Astrocyte (in vitro differentiated cells and primary cell): ENCODE data around the gene FGGY. TPM values are rescaled to one million over a fixed set of nuclear protein-coding genes. Genes with fewer than 3 reads are reported as not detected.

Experiments
- DNase-seq: peaks from one replicate; pipeline ENCODE4 v3.0.0-alpha.2; 2010; ENCODE audit warnings: low read depth
- FAIRE-seq: peaks from 2 replicates; lab custom pipeline; 2011; peaks lifted over from hg19 to GRCh38; lab: Jason Lieb, UNC
- H2AFZ ChIP-seq: 2 replicates; pipeline ENCODE4 v1.6.0; 2012; ENCODE audit warnings: low read depth, low read length, inconsistent platforms
- H3K27ac ChIP-seq: 2 replicates; pipeline ENCODE4 v1.5.1; 2011; ENCODE audit warnings: low read depth, low read length, inconsistent platforms
- H3K27me3 ChIP-seq: 2 replicates; pipeline ENCODE4 v1.6.0; 2011; ENCODE audit warnings: low read length, inconsistent platforms; ENCODE audit not compliant: insufficient read depth
- H3K36me3 ChIP-seq: 2 replicates; pipeline ENCODE4 v1.5.1; 2011; ENCODE audit warnings: low read length, inconsistent platforms; ENCODE audit not compliant: insufficient read depth
- H3K4me1 ChIP-seq: 2 replicates; pipeline ENCODE4 v1.5.1; 2011; ENCODE audit warnings: low read length, inconsistent platforms; ENCODE audit not compliant: insufficient read depth
- H3K4me2 ChIP-seq: 2 replicates; pipeline ENCODE4 v1.6.0; 2012; ENCODE audit warnings: low read length, inconsistent platforms
- H3K4me3 ChIP-seq: 2 replicates; pipeline ENCODE4 v1.5.1; 2011; ENCODE audit warnings: low read depth, mild to moderate bottlenecking, low read length, inconsistent platforms; ENCODE audit not compliant: insufficient read depth
- H3K79me2 ChIP-seq: 2 replicates; pipeline ENCODE4 v1.6.0; 2012; ENCODE audit warnings: mild to moderate bottlenecking, low read length, inconsistent platforms; ENCODE audit not compliant: insufficient read depth
- H3K9ac ChIP-seq: 2 replicates; pipeline ENCODE4 v1.6.0; 2012; ENCODE audit warnings: mild to moderate bottlenecking, low read length, inconsistent platforms
- H3K9me3 ChIP-seq: 2 replicates; pipeline ENCODE4 v1.5.1; 2012; ENCODE audit warnings: low read depth, mild to moderate bottlenecking, low read length, inconsistent platforms; ENCODE audit not compliant: insufficient read depth
- H4K20me1 ChIP-seq: 2 replicates; pipeline ENCODE4 v1.6.0; 2012; ENCODE audit warnings: low read length, inconsistent platforms; ENCODE audit not compliant: insufficient read depth
- H3K27ac Mint-ChIP-seq: one replicate; pipeline ENCODE4 v1.8.0; 2021; ENCODE audit warnings: mild to moderate bottlenecking, mixed read lengths; ENCODE audit not compliant: unreplicated experiment
- H3K27me3 Mint-ChIP-seq: one replicate; pipeline ENCODE4 v1.8.0; 2021; ENCODE audit warnings: low read depth, mixed read lengths; ENCODE audit not compliant: unreplicated experiment
- H3K36me3 Mint-ChIP-seq: one replicate; pipeline ENCODE4 v1.8.0; 2021; ENCODE audit warnings: low read depth, mixed read lengths; ENCODE audit not compliant: unreplicated experiment
- H3K4me1 Mint-ChIP-seq: one replicate; pipeline ENCODE4 v1.8.0; 2021; ENCODE audit warnings: low read depth, mixed read lengths; ENCODE audit not compliant: unreplicated experiment
- H3K4me3 Mint-ChIP-seq: one replicate; pipeline ENCODE4 v1.8.0; 2021; ENCODE audit warnings: mild to moderate bottlenecking, moderate library complexity, mixed read lengths; ENCODE audit not compliant: unreplicated experiment
- H3K9me3 Mint-ChIP-seq: one replicate; pipeline ENCODE4 v1.8.0; 2021; ENCODE audit warnings: mild to moderate bottlenecking, mixed read lengths; ENCODE audit not compliant: unreplicated experiment
- CTCF ChIP-seq: IDR thresholded peaks from 2 replicates; pipeline ENCODE4 v1.5.1; 2011; ENCODE audit warnings: low read depth, mild to moderate bottlenecking, inconsistent platforms, low read length, moderate library complexity; ENCODE audit not compliant: insufficient read depth
- EZH2 ChIP-seq: IDR thresholded peaks from 2 replicates; pipeline ENCODE4 v1.6.1; 2012; ENCODE audit warnings: mild to moderate bottlenecking, low read length, inconsistent platforms; ENCODE audit not compliant: insufficient read depth
- total RNA-seq: library from RNA; stranded (reverse); gene quantifications from 2 replicates; pipeline ENCODE4 v1.2.1, GENCODE V29; 2021

Gene FGGY
- total RNA-seq, 1 donor from 2014 or later: 6.8 TPM

GRCh38 chr1:59480188-59480888, 183.4 kb downstream of the FGGY start:
- no peak for DNase-seq

DNA sequence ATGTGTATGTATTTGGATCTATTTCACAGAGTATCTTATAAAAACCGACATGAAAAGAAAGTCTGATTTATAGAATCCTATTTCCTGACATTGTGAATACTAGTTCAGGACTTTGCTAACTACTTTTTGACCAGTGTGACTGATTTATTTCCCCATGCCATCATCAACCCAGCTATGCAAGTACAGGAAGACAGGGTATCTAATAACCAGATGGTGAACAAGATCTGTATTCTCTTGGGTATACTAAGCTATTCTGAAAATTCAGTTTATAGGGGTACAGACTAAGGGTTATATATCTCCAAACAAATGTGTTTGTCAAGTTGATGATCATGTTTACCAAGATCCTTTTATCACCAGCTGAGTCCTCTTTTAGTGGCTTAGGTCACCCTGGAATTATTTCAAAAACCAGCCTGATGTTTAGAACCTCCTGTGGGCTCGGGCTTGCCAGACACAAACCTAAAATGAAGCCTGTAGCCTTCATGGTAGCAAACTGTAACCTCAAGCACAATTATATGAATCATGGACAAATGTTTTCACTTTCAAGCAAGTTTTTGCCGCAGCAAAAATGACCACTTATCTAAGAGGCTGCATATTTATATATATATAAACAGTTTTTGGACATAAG, 185.1 kb downstream of the FGGY start:
- H3K36me3 ChIP-seq: no peaks in the 10 kb centered on the region
- no peak overlapping the region for H3K9ac ChIP-seq
- no peaks in the 10 kb centered on the region for H3K27me3 ChIP-seq
- no peaks in the 10 kb centered on the region for H3K27me3 Mint-ChIP-seq
- no peak overlapping the region for H2AFZ ChIP-seq
- no peak overlapping the region for H3K27ac ChIP-seq
- no peak overlapping the region for H3K4me3 Mint-ChIP-seq
- no peaks in the 10 kb centered on the region for H3K79me2 ChIP-seq
- no peaks in the 10 kb centered on the region for H3K36me3 Mint-ChIP-seq
- peaks cover 7% of the 10 kb centered on the region for H3K4me1 ChIP-seq
- H3K4me3 ChIP-seq: no peak overlapping the region
- H3K4me1 Mint-ChIP-seq: peaks cover 25% of the 10 kb centered on the region
- H4K20me1 ChIP-seq: no peaks in the 10 kb centered on the region
- no peak for DNase-seq
- no peaks in the 10 kb centered on the region for H3K9me3 ChIP-seq
- no peaks in the 10 kb centered on the region for H3K9me3 Mint-ChIP-seq
- TF ChIP-seq CTCF (no peak), EZH2 (no peak)
- H3K27ac Mint-ChIP-seq: no peak overlapping the region
- no peak overlapping the region for H3K4me2 ChIP-seq
- FAIRE-seq: no peak

More at GRCh38 chr1:59480188-59480888, 183.4 kb downstream of the FGGY start:
- H2AFZ ChIP-seq: no peak overlapping the region
- no peaks in the 10 kb centered on the region for H3K79me2 ChIP-seq
- peaks cover 32% of the 10 kb centered on the region for H3K4me1 Mint-ChIP-seq
- H3K36me3 ChIP-seq: no peaks in the 10 kb centered on the region
- H3K27ac ChIP-seq: no peak overlapping the region
- no peaks in the 10 kb centered on the region for H4K20me1 ChIP-seq
- H3K27ac Mint-ChIP-seq: no peak overlapping the region
- no peaks in the 10 kb centered on the region for H3K27me3 ChIP-seq
- H3K27me3 Mint-ChIP-seq: no peaks in the 10 kb centered on the region
- TF ChIP-seq EZH2: no peak
- TF ChIP-seq CTCF: no peak
- no peak overlapping the region for H3K4me2 ChIP-seq
- H3K4me3 Mint-ChIP-seq: no peak overlapping the region
- no peak overlapping the region for H3K4me3 ChIP-seq
- H3K9me3 ChIP-seq: no peaks in the 10 kb centered on the region
- peaks cover 8% of the 10 kb centered on the region for H3K4me1 ChIP-seq
- no peak for FAIRE-seq
- no peaks in the 10 kb centered on the region for H3K9me3 Mint-ChIP-seq
- no peak overlapping the region for H3K9ac ChIP-seq
- H3K36me3 Mint-ChIP-seq: no peaks in the 10 kb centered on the region

DNA sequence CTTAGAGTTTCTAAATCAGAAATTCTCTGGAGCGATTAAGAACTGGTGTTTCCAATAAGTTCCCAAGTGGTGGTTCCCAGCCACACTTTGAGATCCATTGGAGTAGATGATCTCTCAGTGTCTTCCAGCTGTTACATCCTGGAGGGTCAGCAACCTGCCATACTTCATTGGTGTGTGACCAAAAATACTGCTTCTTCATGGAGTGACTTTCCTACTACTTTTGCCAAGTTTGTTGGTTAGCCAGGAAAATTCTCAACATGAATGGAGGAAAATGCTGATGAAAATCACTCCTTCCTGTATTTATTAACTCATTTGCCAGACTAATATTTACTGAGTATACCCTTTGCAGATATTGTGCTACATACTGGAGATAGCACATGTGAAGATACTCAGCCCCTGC, 186.1 kb downstream of the FGGY start:
- Histone ChIP-seq H3K79me2 (no peaks in the 10 kb centered on the region), H3K4me2 (no peak overlapping the region), H2AFZ (no peak overlapping the region), H3K36me3 (no peaks in the 10 kb centered on the region), H3K9ac (no peak overlapping the region), H4K20me1 (no peaks in the 10 kb centered on the region), H3K9me3 (no peaks in the 10 kb centered on the region), H3K4me1 (peaks cover 3% of the 10 kb centered on the region), H3K4me3 (no peak overlapping the region), H3K27ac (no peak overlapping the region), H3K27me3 (no peaks in the 10 kb centered on the region)
- H3K36me3 Mint-ChIP-seq: no peaks in the 10 kb centered on the region
- H3K4me1 Mint-ChIP-seq: peaks cover 20% of the 10 kb centered on the region
- H3K9me3 Mint-ChIP-seq: no peaks in the 10 kb centered on the region
- H3K27ac Mint-ChIP-seq: no peak overlapping the region
- H3K4me3 Mint-ChIP-seq: no peak overlapping the region
- H3K27me3 Mint-ChIP-seq: no peaks in the 10 kb centered on the region
- TF ChIP-seq CTCF: no peak
- TF ChIP-seq EZH2: no peak
- no peak for DNase-seq
- no peak for FAIRE-seq
